GM21390 (cell line): ENCODE measurements around the gene ATP2A3.

Source experiments
- ATAC-seq: cut with Tn5 transposase; IDR thresholded peaks from one replicate; pipeline ENCODE4 v1.9.1; 2021; ENCODE audit not compliant: unreplicated experiment

ATP2A3 gene

GRCh38 chr17:3929764-3930163 lies 34.5 kb downstream of the ATP2A3 start:
- no peak for ATAC-seq

DNA sequence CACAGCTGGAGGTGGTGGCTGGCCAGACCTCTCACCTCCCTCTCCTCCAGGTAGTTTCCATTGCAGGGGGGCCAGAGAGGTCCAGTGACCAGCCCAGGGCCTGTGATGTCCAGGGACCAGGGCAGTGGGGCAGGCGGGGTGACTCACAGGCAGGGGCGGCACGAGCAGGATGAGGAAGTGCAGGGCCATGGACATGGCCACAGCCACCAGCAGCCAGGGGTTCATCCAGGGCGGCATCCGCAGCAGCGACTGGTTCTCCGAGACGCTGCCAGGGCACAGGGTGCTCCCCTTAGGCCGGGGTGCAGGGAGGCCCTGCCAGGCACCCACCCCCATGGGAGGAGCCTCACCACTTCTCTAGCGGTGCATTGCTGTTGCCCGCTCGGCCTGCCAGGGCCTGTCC lies 35.1 kb downstream of the ATP2A3 start:
- no peak for ATAC-seq

DNA sequence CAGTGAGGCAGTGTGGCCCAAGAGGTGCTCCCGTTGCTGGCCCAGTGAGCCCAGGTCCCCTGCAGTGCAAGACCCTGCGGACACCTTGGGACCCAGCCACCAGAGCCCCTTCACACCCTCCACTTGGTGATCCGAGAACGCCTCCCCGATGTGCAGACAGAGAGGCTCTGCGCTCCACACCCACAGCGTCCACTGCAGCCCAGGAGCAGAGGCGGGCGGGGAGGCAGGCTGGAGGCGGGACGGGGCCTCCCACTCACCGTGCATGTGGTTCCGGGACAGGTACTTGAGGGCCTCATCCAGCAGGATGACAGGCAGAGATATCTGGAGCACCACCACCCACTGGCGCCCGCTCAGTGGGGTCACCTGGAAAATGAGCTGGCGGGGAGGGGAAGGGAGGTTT lies 35.8 kb downstream of the ATP2A3 start:
- ATAC-seq = no peak

- ATAC-seq = no peak
Measured at GRCh38 chr17:3927628-3928340, 36.5 kb downstream of the ATP2A3 start.

GRCh38 chr17:3926860-3927627 lies 37.2 kb downstream of the ATP2A3 start:
- no peak for ATAC-seq

DNA sequence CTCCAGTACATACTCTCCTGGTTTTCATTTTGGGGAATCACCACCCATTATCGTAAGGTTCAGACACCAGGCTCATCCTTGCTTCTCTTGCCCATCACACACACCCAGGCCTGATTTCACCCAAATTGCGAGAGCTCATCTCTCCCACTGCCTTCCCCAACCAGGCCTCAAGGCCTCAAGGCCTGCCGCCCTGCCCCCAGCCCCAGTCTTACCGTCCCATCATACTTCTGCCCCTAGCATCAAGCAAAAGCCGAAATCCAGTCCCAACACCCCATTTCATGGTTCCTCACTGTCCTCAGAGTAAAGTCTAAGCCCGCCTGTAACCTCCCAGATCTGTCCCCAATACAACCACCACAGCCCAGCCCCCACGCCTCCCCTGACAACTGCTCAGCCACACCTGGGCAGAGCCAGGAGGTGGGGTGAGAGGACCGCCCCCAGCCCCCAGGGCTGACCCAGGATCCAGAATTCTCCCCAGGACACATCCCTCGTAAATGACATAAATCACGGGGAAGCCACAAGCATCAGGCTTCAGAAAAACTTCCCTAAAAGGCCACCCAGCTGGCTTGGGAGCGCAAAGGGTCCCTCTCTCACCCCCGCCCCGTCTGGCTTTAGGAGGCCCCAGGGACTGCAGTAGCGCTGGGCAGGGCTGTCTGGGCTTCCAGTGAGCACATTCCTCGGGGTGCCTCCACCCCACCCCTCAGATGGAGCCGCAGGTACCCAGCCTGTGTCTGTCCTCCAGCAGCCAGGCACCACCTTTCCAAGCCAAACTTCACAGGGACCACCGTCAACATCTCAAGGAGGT lies 38.4 kb downstream of the ATP2A3 start:
- ATAC-seq = no peak

GRCh38 chr17:3924512-3925350 lies 39.5 kb downstream of the ATP2A3 start:
- no peak for ATAC-seq

GRCh38 chr17:3923466-3924190 lies 40.6 kb downstream of the ATP2A3 start:
- no peak for ATAC-seq

DNA sequence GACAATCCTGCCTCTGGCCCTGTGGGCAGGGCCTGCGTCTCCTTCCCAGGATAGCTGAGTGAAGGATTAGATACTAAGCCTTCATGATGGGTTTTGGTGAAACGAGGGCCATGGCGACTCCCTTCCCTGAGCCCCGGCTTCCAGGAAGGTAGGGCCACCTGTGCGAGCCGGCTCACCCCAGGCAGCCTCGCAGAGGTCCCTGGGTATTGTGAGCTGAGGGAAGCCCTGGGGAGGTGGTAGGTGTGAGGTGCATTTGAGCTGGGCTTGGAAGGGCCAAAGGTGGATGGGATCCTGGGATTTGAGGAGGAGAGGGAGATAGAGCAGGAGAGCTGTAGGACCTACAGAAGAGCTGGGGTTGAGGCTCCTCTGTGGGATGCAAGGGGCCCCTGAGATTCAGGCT lies 41.5 kb downstream of the ATP2A3 start:
- no peak for ATAC-seq

DNA sequence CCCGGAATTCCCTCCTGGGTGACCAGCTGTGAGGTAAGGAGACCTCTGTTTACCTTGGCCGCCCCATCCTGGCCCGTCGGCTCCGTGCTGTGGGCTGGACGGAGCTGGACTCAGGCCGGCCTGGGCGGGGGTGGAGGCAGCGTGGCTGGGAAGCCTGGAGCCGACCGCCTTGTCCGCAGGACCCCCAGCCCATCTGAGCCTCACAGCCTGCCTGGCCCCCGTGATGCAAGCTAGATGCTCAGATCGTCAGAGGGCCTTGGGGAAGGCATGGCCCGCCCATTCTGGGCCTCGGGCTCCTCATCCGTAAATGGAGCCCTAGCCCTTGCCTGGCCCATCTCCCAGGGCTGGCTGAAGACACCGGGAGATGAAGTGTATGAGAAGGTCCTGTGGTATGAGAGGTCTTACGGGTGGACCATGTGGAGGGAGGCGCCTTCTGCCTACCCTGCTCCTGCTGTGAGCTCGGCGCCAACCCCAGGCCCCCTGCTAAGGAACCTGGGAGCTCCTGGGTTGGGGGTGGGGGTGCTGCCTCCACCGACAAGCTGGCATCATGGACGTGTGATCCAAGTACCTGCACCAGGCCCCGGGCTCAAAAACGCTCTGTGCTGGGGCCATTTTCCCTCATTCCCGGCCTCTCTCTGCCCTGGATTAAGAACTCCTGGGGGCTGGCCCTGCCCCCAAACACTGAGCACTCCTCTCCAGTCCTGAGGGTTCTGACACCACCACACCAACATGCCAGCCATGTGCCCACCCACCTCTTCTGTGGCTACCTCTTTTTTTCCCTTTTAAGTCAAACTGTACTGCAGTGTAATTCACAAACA lies 42.5 kb downstream of the ATP2A3 start:
- no peak for ATAC-seq

- no peak for ATAC-seq
Measured at GRCh38 chr17:3921006-3921405, 43.2 kb downstream of the ATP2A3 start.

- ATAC-seq = no peak
Measured at GRCh38 chr17:3919123-3919624, 45.1 kb downstream of the ATP2A3 start.

- no peak for ATAC-seq
Measured at GRCh38 chr17:3918372-3919122, 45.7 kb downstream of the ATP2A3 start.

DNA sequence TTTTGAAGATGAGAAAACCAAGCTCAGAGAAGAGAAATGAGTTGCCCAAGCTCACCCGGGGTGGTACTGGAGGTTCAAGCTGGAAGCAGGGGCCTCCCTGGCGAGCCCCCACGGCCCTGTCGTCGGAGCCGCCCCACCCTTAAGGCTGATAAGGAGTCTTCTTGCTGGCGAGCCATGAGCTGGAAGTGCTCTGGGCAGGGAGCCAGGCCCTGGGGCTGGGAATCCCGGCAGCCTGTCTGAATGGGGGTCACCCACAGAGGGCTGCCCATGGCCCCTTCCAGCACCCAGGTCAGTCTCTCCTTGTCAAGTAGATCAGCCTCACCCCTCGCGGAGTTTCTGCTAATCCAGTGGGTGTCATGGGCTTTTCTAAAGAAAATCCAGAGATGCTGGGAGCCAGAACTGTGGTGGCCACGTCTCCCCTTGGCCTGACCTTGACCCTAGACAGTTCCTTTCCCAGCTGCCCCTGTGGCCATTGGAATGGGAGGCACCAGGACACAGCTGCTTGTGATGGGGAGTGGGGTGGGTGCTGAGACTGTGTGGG lies 46.8 kb downstream of the ATP2A3 start:
- ATAC-seq = no peak

DNA sequence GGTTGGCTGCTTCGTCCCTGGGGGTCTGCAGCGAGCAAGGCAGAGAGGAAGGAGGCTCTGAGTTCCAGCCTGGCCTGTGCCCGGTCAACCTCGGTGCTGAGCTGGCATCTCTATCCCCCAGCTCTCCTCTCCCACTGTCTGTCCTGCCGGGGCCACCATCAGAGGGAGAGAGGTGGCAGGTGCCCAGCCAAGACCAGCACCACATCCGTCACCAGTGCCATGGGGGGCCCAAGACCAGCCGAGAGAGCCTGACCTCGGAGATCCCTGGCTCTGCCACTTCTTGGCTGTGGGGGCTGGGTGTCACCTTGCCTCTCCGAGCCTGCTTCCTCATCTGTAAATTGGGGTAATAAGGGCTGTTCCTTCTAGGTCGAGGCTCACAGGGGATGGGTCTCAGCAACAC lies 47.4 kb downstream of the ATP2A3 start:
- ATAC-seq = no peak

GRCh38 chr17:3915995-3916696 lies 48.1 kb downstream of the ATP2A3 start, which contains the start of gene P2RX1:
Gene P2RX1 (minus strand): TSS chr17:3916465. CDS start chr17:3916225, 240 bp downstream.
- no peak for ATAC-seq

DNA sequence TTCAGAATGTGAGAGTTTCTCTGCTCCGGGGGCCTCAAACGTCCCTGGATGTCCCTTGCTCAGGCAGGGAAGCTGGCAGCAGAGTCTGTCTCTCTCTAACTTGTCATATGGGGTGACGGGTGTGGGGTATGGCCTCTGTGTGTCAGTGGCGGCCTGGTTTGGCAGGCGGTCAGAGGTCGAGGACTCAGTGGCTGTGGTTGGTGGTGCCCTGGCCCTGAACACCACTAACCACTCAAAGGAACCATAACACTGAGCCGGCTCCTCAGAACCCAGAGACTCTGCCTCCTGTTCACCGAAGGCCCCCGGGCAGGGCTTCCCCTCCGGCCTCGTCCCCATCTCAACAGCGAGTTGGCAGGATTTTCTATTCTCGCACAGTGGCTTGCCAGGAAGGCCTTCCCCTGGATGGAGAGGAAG lies 48.6 kb downstream of the ATP2A3 start:
- ATAC-seq = no peak
